GM19099 (cell line): ENCODE measurements around the gene ZBTB17.

Experiments
- POLR2A ChIP-seq: IDR thresholded peaks from 3 replicates; pipeline ENCODE4 v1.6.1; 2011; ENCODE audit warnings: low read depth; ENCODE audit not compliant: insufficient read length; ENCODE audit errors: extremely low read depth

Gene ZBTB17

GRCh38 chr1:16013908-16014258 lies 38.0 kb upstream of the ZBTB17 start:
- no peak for TF ChIP-seq POLR2A

- no peak for TF ChIP-seq POLR2A
Observed at GRCh38 chr1:16013220-16013907, 37.5 kb upstream of the ZBTB17 start.

GRCh38 chr1:16012590-16013219 lies 36.8 kb upstream of the ZBTB17 start:
- no peak for TF ChIP-seq POLR2A

GRCh38 chr1:16011936-16012589 lies 36.2 kb upstream of the ZBTB17 start:
- no peak for TF ChIP-seq POLR2A

GRCh38 chr1:16010837-16011236 lies 34.9 kb upstream of the ZBTB17 start:
- TF ChIP-seq POLR2A: no peak

GRCh38 chr1:16009678-16010077 lies 33.8 kb upstream of the ZBTB17 start:
- TF ChIP-seq POLR2A: no peak

GRCh38 chr1:16009030-16009460 lies 33.1 kb upstream of the ZBTB17 start:
- no peak for TF ChIP-seq POLR2A

GRCh38 chr1:16007671-16008341 lies 31.9 kb upstream of the ZBTB17 start:
- no peak for TF ChIP-seq POLR2A

GRCh38 chr1:16006552-16007485 lies 30.9 kb upstream of the ZBTB17 start:
- TF ChIP-seq POLR2A: no peak

GRCh38 chr1:16006010-16006409 lies 30.1 kb upstream of the ZBTB17 start:
- TF ChIP-seq POLR2A: no peak

GRCh38 chr1:16005597-16005996 lies 29.7 kb upstream of the ZBTB17 start:
- no peak for TF ChIP-seq POLR2A

- no peak for TF ChIP-seq POLR2A
Observed at GRCh38 chr1:15998929-15999328, 23.0 kb upstream of the ZBTB17 start.

GRCh38 chr1:15997637-15998280 lies 21.9 kb upstream of the ZBTB17 start:
- no peak for TF ChIP-seq POLR2A

GRCh38 chr1:15997076-15997585 lies 21.2 kb upstream of the ZBTB17 start:
- TF ChIP-seq POLR2A: no peak
